Activated naive CD8-positive, alpha-beta T cell (primary cell): ENCODE results near the gene NPNT.
"Not testable (repeated sequence)": the region's sequence is repeated elsewhere in the genome, so short reads cannot be mapped to it uniquely, and the experiment has no call there.

Source experiments
- H3K27ac Mint-ChIP-seq: one replicate; pipeline ENCODE4 v1.8.0; 2021; ENCODE audit warnings: mixed read lengths
- H3K27me3 Mint-ChIP-seq: one replicate; pipeline ENCODE4 v1.8.0; 2021; ENCODE audit warnings: mixed read lengths
- H3K36me3 Mint-ChIP-seq: one replicate; pipeline ENCODE4 v1.8.0; 2021; ENCODE audit warnings: mixed read lengths
- H3K4me1 Mint-ChIP-seq: one replicate; pipeline ENCODE4 v1.8.0; 2021; ENCODE audit warnings: low read depth, mixed read lengths
- H3K4me3 Mint-ChIP-seq: one replicate; pipeline ENCODE4 v1.8.0; 2021; ENCODE audit warnings: mild to moderate bottlenecking, mixed read lengths
- H3K9me3 Mint-ChIP-seq: one replicate; pipeline ENCODE4 v1.8.0; 2021; ENCODE audit warnings: low read depth, mixed read lengths

NPNT gene

DNA sequence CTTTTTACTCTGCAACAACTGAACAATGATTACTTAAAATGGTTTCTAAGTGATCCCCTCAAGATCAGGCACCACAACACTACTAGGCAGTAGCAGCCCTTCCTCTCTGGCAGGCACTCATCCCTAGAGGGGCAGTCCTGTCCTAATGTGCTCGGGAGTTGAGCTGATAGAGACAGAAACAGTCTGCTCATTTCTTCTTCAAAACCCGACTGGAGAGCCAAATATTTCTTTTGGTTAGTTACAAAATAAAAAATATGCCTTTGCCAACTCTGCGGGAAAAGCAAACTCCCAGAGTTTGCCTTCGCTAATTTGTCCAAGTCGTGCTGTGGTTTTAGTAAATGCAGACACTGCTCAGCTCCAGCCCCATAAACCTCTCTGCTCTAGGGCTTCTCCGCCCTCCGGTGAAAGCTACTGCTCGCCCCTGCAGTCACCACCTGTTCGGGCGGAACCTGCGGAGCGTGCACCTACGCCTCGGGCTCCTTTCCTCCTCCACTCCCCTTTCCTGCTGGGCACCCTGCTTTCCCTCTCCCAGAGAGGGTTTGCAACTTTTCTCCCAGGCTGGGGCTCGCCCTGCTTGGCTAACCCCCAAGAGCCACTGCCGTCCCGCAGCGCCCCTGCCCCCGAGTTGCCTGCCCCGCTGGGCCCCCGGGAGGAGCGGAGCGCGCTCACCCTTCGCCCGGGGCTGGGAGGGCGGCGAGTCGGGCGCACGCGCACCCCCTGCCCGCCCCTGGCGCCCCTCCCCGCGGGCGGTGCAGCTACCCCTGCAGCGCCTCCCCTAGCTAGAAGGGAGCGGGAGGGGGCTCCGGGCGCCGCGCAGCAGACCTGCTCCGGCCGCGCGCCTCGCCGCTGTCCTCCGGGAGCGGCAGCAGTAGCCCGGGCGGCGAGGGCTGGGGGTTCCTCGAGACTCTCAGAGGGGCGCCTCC is at the start of gene NPNT:
Gene NPNT, plus strand, starts transcription at position 812 of the 923 bp plus-strand sequence. CDS start 182 bp downstream, outside the sequence.
- H3K4me3 Mint-ChIP-seq, result no peak within 1 kb of the TSS
- no peaks in the 10 kb centered on the region for H3K36me3 Mint-ChIP-seq
- peaks cover 14% of the 10 kb centered on the region for H3K4me1 Mint-ChIP-seq
- H3K27ac Mint-ChIP-seq, result no peak within 1 kb of the TSS
- H3K9me3 Mint-ChIP-seq, result no peaks in the 10 kb centered on the region
- H3K27me3 Mint-ChIP-seq, result peaks cover 47% of the 10 kb centered on the region

- Mint-ChIP-seq H3K36me3 (peaks cover 18% of the 10 kb centered on the region), H3K9me3 (no peaks in the 10 kb centered on the region), H3K27me3 (no peaks in the 10 kb centered on the region), H3K27ac (no peak overlapping the region), H3K4me1 (no peaks in the 10 kb centered on the region), H3K4me3 (no peak overlapping the region)
Measured at GRCh38 chr4:105845559-105845958, 49.7 kb upstream of the NPNT start.

DNA sequence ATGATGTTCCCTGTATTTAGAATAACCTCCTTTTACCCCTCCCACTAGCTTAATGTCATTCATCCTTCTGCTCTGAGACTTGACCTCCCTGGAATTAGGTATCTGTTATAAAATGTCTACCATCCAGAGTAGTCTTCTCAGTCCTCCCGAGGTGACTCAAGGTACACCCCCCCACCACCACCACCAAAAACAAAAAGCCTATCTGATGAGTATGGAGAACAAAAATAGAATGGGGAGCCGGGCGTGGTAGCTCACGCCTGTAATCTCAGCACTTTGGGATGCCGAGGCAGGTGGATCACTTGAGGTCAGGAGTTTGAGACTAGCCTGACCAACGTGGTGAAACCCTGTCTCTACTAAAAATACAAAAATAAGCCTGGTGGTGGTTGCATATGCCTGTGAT is 46.9 kb upstream of the NPNT start:
- not testable (repeated sequence) for H3K4me3 Mint-ChIP-seq, H3K27me3 Mint-ChIP-seq, H3K27ac Mint-ChIP-seq, H3K9me3 Mint-ChIP-seq, H3K4me1 Mint-ChIP-seq
- peaks cover 13% of the 10 kb centered on the region for H3K36me3 Mint-ChIP-seq

GRCh38 chr4:105851196-105851595 is 44.1 kb upstream of the NPNT start:
- Mint-ChIP-seq H3K4me1 (no peaks in the 10 kb centered on the region), H3K27ac (no peak overlapping the region), H3K9me3 (peaks cover 11% of the 10 kb centered on the region), H3K27me3 (no peaks in the 10 kb centered on the region), H3K4me3 (no peak overlapping the region), H3K36me3 (peaks cover 15% of the 10 kb centered on the region)

DNA sequence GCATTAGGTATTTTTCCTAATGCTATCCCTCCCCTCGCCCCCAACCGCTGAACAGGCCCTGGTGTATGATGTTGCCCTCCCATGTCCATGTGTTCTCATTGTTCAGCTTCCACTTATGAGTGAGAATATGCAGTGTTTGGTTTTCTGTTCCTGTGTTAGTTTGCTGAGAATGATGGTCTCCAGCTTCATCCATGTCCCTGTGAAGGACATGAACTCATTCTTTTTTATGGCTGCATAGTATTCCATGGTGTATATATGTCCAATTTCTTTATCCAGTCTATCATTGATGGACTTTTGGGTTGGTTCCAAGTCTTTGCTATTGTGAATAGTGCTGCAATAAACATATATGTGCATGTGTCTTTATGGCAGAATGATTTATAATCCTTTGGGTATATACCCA is 43.0 kb upstream of the NPNT start:
- not testable (repeated sequence) for H3K27ac Mint-ChIP-seq, H3K4me3 Mint-ChIP-seq, H3K4me1 Mint-ChIP-seq, H3K27me3 Mint-ChIP-seq
- peaks cover 11% of the 10 kb centered on the region for H3K9me3 Mint-ChIP-seq
- peaks cover 21% of the 10 kb centered on the region for H3K36me3 Mint-ChIP-seq

GRCh38 chr4:105858466-105859040 is 36.7 kb upstream of the NPNT start:
- Mint-ChIP-seq H3K4me1 (no peaks in the 10 kb centered on the region), H3K27me3 (no peaks in the 10 kb centered on the region), H3K27ac (no peak overlapping the region), H3K36me3 (peaks cover 25% of the 10 kb centered on the region), H3K9me3 (peaks cover 34% of the 10 kb centered on the region), H3K4me3 (no peak overlapping the region)

DNA sequence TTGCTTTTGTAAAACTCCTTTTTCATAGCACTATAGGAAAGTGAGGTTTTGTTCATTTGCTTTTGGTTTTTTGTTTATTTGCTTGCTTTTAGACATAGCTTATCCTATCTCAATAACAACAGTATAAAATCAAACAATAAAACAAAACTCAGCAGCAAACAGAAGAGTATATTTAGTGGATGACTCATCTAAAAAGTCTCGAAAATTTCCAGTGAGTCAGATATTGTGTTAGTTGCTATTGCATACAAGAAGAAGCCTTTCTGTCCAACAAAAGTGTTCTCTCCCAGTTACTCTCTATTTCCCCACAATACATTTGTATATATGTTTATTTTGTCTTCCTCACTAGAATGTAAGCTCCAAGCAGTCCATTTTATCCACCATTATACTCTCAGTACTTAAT is 36.0 kb upstream of the NPNT start:
- H3K27ac Mint-ChIP-seq, result no peak overlapping the region
- H3K4me3 Mint-ChIP-seq, result no peak overlapping the region
- peaks cover 34% of the 10 kb centered on the region for H3K9me3 Mint-ChIP-seq
- no peaks in the 10 kb centered on the region for H3K27me3 Mint-ChIP-seq
- H3K36me3 Mint-ChIP-seq, result peaks cover 22% of the 10 kb centered on the region
- H3K4me1 Mint-ChIP-seq, result no peaks in the 10 kb centered on the region

DNA sequence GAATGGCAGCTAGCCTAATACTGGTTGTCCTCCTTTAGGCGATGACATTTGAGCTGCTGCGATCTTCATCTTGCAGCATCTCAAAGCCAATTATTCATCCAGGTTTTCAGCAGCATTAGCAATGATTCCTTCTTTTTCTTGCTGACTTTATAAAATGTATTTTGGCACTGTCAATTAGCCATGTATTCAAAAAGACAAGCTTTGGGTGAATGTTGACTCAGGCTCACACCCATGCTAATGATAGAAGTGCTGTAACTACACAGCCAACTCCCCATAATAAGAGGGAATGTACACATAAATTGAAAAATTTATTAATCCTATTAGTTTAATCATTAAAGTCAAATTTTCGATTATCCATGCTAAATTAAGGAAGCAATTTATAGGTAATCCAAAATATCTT is 24.3 kb upstream of the NPNT start:
- peaks cover 8% of the 10 kb centered on the region for H3K9me3 Mint-ChIP-seq
- peaks cover 4% of the 10 kb centered on the region for H3K27me3 Mint-ChIP-seq
- H3K27ac Mint-ChIP-seq, result no peak overlapping the region
- H3K4me3 Mint-ChIP-seq, result no peak overlapping the region
- H3K36me3 Mint-ChIP-seq, result no peaks in the 10 kb centered on the region
- H3K4me1 Mint-ChIP-seq, result no peaks in the 10 kb centered on the region

DNA sequence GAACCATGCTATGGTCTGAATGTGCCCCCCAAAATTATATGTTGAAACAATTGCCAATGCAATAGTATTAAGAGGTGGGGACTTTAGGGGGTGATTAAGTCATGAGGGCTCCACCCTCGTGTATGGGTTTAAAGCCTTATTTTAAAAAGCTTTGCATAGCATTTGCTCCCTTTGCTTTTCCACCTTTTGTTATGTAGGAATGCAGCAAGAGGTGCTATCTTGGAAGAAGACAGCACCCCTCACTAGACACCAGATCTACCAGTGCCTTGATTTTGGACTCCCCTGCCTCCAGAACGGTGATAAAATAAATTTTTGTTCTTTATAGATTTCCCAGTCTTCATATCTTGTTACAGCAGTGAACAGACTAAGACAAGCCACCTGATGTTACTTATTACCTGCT is 23.3 kb upstream of the NPNT start:
- Mint-ChIP-seq H3K4me3 (no peak overlapping the region), H3K27me3 (peaks cover 4% of the 10 kb centered on the region)

GRCh38 chr4:105875233-105875632 is 20.0 kb upstream of the NPNT start:
- no peak overlapping the region for H3K27ac Mint-ChIP-seq
- H3K36me3 Mint-ChIP-seq, result no peaks in the 10 kb centered on the region
- no peaks in the 10 kb centered on the region for H3K9me3 Mint-ChIP-seq
- H3K4me1 Mint-ChIP-seq, result no peaks in the 10 kb centered on the region
- no peaks in the 10 kb centered on the region for H3K27me3 Mint-ChIP-seq
- no peak overlapping the region for H3K4me3 Mint-ChIP-seq

More for the DNA sequence above, 23.3 kb upstream of the NPNT start:
- no peaks in the 10 kb centered on the region for H3K36me3 Mint-ChIP-seq
- no peaks in the 10 kb centered on the region for H3K4me1 Mint-ChIP-seq
- H3K9me3 Mint-ChIP-seq, result peaks cover 4% of the 10 kb centered on the region
- no peak overlapping the region for H3K27ac Mint-ChIP-seq

GRCh38 chr4:105878668-105879067 is 16.6 kb upstream of the NPNT start:
- H3K36me3 Mint-ChIP-seq, result no peaks in the 10 kb centered on the region
- H3K4me1 Mint-ChIP-seq, result no peaks in the 10 kb centered on the region
- no peaks in the 10 kb centered on the region for H3K27me3 Mint-ChIP-seq
- no peak overlapping the region for H3K4me3 Mint-ChIP-seq
- no peak overlapping the region for H3K27ac Mint-ChIP-seq
- H3K9me3 Mint-ChIP-seq, result no peaks in the 10 kb centered on the region

DNA sequence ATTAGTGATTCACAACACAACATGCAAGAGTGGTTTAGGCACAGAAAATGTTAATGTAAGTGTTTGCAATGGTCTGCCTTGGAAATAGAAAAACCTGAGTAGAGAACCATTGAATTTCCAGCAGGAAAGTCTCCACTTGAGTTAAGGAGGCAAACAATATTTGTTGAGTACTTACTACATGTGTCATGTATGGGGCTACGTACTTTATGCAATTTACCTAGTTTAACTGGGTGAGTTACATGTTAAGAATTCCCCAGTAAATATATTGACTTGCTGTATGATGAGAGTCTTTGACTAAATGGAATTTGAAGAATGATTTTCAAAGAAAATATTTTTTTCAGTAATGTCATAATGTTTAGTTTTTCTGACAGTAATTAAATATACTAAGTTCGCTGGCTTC is 7.8 kb upstream of the NPNT start:
- Mint-ChIP-seq H3K27me3 (peaks cover 10% of the 10 kb centered on the region), H3K4me1 (no peaks in the 10 kb centered on the region), H3K4me3 (no peak overlapping the region), H3K9me3 (no peaks in the 10 kb centered on the region), H3K27ac (no peak overlapping the region), H3K36me3 (no peaks in the 10 kb centered on the region)

GRCh38 chr4:105895583-105896460 is 551 bp downstream of the NPNT start:
- Mint-ChIP-seq H3K27ac (no peak overlapping the region), H3K4me3 (no peak overlapping the region), H3K4me1 (peaks cover 14% of the 10 kb centered on the region), H3K36me3 (no peaks in the 10 kb centered on the region), H3K27me3 (peaks cover 47% of the 10 kb centered on the region), H3K9me3 (no peaks in the 10 kb centered on the region)

DNA sequence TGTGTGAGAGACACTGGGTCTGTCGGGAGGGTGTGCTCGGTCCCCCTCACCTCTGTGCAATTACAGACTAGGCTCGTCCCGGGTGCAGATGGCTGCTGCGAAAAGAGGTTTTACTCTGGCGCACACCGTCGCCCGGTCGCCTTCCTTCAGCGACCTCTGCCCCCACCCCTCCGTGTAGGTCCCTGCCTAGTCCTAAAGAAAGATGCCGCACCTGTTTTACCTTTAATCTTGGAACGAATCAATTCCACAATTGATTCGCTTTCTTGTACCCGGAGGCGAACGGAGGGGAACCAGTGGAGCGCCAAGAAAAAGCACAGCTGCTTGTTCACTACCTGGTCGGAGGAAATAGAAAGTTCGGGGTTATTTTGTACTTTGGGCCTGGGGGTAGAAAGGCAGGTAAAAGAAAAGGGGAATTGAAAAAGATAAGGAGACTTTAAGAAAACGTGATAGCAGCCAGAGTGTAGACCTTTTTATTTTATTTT is 1.2 kb downstream of the NPNT start:
- peak overlapping the region; percentile 5 for H3K4me3 Mint-ChIP-seq
- no peaks in the 10 kb centered on the region for H3K36me3 Mint-ChIP-seq
- no peak overlapping the region for H3K27ac Mint-ChIP-seq
- peaks cover 14% of the 10 kb centered on the region for H3K4me1 Mint-ChIP-seq
- H3K9me3 Mint-ChIP-seq, result no peaks in the 10 kb centered on the region
- peaks cover 50% of the 10 kb centered on the region for H3K27me3 Mint-ChIP-seq
